Inflammatory macrophage treated with lipopolysaccharide for 4 hours (primary cell): Measurements from ENCODE around the gene EYA4.

Source experiments
- DNase-seq: peaks from one replicate; pipeline ENCODE4 v3.0.0-alpha.2; 2020

The EYA4 gene

DNA sequence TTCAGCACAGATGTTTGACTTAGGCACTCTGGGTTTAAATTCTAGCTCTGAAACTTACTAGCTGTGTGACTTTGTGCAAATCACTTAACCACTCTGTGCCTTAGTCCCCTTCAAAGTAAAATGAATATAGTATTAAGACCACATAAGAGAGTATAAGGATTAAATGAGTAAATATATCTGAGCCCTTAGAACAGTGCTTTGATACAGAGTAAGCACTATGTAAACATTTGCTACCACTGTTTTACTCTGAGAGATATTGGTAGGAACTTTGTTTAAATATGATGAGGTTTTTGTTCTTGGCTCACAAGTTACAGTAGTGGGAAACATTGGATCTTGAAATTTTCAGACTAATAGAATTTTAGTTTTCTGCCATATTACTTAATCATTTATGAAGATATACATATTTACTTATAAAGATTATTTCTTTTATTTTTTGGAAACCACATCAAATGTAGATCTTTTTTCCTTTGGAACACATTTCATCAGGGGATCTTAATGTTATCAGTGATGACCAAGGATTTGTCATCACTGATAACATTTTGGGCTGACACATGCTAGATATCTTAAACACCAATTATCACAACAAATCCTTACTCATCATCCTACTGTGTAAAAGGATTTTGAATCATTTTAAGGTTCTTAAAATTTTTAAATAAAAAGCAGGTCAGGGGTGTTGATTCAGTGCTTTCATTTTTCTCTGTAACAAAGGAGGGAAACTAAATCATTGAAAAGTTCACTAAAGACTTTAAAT lies 226.2 kb downstream of the EYA4 start:
- DNase-seq: no peak

DNA sequence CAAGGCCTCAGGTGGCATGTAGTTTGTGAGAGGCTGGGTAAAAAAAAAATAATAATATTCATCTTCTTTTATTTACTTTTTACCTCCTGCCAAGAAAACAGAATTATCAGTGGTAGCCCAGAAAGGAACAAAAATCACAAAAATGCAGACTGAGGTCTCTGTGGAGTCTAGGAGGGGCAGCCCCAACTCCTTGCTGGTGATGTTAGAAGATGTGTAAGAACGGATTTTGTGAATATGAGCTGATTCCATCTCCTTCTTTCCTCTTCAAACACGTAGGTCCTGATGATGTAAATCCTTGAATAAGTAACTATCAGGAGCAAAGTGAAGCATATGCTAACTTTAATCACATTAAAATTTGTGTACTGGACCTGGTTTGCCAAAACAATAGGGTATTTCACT lies 226.8 kb downstream of the EYA4 start:
- DNase-seq: no peak

DNA sequence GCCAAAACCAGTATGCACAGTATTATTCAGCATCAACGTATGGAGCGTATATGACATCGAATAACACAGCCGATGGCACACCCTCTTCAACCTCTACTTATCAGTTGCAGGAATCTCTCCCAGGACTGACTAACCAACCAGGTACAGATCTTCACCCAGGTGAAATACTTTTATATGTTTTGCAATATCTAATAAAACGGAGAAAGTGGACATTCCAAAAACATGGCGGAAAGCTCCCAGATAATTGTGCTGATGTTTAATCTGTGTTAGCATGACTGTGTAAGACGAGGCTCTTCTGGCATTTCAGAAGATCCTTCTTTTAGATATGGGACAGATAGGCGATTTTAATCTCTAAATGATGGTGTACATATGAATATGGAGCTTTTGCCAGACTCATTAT lies 227.4 kb downstream of the EYA4 start:
- DNase-seq: no peak

DNA sequence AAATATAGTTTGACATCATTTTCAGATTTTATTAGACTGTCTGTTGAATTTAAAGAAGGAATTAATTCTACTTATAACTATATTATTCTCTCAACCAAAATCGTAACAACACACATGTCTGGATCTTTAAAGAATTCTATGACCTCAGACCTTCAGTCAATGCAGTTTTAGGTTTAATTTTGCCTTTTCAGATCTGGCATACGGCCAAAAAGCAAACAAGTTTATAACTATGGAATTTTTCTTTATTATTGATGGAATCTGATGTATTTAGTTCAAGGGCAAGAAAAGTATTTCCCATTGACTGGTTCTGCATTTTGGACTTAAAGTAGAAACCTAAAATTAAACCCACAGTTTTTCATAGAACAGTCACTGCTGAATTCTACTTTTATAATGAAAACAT lies 233.4 kb downstream of the EYA4 start:
- no peak for DNase-seq

DNA sequence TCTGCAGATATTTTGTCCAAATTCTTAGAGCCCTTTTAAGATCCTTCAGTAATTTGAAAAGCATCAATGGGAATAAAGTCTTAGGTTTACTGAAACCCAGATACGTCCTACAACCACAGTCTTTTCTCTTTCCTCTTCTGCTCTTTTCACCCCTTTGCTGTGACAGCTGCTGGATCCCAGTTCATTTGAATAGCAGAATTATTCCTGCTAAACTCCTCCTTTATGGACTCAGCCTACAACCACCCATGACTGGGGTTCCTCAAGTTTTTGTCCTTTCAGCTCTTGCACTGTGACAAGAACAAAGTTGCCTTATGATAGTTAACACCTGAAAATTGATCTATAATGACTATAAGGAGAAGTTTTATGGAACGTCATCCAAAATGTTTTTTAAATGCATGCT lies 237.5 kb downstream of the EYA4 start:
- no peak for DNase-seq

DNA sequence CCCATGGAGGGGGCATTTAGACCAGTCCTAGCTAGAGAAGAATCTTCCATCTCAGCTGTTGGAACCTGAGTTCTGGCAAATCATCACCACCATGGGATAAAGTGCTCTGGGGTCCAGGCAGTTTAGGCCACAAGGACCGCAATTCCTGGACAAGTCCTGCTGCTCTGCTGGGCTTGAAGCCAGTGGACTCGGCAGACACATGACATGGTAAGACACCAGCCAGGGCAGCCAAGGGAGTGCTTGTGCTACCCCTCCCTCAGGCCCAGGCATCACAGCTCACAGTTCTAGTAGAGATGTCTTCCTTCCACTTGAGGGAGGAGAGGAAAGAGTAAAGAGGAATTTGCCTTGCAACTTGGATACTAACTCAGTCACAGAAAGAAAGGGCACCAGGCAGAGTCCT lies 246.0 kb downstream of the EYA4 start:
- DNase-seq: no peak

DNA sequence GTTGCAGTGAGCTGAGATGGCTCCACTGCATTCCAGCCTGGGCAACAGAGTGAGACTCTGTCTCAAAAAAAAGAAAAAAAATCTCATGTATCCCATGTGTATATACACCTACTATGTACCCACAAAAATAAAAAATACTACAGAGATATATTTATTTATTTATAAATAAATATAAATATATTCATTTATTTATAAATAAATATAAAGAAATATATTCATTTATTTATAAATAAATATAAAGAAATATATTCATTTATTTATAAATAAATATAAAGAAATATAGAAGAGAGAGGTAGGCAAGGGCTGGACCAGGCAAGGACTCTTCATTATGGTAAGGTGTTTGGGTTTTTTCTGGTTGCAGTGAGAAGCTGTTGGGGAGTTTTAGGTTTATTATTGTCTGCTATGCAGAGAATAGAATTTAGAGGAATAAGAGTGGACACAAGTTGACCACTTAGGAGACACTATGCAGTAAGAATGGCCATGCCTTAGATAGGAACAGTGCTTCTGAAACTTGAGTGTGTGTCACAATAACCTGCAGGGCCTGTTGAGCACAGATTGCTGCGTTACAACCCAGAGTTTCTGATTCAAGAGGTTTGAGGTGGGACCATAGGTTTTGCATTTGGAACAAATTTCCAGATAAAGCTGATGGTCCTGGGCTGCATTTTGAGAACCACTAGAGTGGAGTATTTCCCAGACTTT lies 254.2 kb downstream of the EYA4 start:
- no peak for DNase-seq

DNA sequence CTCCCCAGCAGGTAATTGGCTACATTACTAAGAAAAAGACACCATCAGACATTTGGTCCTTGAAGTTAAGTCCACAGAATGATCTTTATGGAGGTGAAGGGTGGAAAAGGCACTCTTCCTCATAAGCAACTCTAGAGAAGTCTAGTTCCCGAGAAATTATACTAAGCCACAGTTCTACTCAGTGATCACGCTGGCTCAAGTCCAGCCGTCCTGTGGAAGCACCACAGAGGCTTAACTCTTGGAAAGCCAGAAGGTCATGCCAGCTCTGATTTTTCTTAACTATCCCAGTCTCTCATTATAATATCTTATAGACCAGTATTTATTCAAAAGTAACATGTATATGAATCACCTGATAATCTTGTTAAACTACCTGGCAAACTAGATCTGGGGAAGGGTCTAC lies 258.5 kb downstream of the EYA4 start:
- DNase-seq: no peak

DNA sequence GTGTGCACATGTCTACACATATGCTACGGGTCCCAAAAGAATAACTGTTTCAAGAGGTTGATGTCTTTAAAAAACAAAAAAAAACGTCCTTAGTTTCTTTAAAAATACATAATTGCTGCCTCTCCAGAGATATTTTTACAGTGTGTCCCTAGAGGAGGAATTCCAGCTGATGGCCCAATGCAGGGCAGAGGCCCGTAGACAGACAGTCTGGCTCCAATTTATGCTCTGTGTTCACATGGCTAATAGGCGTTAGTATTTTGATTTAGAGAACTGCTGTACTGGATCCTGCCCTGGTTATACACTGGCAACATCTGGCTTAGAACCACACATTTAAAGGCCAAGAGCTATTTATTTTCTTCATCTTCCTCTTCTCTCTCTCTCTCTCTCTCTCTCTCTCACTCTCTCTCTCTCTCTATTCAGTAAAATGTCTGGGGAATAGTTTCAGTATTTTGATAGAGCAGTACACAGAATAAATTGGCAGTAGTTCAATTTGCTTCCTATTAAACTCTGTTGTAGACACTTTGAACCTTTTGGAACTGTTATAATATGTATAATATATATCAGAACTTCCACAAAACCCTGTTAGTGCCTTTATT lies 260.6 kb downstream of the EYA4 start:
- no peak for DNase-seq

DNA sequence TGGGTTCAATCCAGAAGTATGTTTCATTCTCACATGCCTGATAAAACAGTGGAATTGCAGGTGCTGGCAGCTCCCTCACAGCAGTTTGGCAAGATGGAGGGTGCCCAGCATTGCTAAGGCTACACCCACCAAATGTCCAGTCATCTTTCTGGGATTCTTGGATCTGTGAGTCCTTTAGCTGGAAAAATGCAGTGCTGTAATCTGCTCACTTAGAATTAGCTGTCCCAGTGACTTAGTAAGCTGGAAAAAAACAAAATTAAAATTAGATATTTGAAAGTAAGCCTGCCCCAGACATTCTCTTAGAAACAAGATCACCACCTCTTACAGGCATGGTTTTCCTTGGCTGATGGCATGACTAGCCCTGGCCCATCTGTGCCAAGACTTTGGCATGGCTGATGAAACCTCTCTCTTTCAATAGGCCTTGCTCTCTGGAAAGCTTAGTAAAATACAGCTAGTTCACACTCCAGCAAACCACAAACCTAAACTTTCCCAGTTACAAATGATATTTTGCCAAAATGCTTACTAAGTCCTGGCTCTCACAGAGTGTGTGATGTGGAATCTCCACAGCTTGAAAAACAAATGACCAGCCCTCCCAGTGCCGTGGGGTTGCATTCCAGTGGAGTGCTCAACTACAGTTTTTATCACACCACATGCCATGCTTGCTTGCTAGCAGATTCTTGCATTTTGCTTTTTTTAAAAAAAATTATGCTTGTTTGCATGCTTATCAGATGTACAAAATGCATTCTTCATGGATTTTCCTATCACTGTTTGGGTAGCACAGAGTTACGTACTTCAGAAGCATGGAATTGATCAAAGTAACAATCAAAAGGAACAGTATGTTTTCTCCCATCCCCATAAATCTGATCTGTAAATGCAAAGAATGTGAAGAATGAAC lies 261.5 kb downstream of the EYA4 start:
- DNase-seq: no peak

DNA sequence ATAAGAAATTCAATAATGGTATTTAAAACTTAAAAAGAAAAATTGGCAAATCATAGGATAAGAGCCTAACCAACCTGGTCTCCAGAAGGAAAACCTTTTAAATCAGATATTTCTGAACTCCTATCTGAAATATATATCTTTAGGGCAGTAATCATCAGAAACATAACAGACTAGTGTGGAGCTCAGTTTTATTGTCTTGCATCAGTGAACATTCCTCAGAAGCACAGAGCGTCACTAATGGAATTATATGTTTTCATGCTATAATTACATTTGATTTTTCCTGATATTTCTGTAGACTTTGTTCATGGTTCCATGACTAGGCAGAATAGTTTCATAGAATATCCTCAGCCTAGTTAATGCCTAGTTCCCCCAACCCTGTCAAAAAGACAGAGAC lies 262.2 kb downstream of the EYA4 start:
- DNase-seq: no peak

DNA sequence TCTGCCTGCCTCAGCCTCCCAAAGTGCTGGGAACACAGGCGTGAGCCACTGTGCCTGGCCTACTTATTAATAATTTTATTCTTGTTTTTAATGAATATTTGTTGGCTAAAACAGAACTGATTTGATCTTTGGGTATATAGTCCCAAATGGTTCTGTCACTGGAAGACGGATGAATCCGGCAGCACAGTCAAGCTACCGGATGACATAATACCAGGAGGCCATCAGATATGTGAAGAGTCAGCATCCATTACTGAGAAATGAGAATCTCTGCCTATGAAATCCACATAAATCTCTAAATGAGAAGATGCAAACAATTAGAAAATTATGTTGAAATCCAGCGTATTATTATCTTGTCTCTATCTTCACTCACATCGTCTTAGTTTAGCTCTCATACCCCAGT lies 263.0 kb downstream of the EYA4 start:
- DNase-seq: no peak

DNA sequence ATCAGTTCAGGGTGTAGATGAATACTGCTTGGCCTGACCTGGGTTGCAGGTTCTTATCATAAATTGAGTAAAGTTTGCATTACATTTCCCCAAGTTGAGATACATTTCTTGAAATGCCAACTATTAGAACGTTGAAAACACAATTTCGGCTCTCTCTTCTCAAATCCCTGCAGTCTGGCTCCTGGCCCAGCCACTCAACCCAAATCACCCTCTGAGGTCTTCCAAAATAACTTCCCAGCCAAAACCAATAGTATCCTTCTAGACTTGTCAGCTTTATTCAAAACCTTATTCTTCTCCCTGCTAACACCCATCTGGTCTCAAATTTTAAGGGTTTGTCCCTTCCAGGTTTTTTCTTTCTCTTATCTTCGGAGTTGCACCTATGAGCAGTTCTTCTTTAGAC lies 263.6 kb downstream of the EYA4 start:
- no peak for DNase-seq

DNA sequence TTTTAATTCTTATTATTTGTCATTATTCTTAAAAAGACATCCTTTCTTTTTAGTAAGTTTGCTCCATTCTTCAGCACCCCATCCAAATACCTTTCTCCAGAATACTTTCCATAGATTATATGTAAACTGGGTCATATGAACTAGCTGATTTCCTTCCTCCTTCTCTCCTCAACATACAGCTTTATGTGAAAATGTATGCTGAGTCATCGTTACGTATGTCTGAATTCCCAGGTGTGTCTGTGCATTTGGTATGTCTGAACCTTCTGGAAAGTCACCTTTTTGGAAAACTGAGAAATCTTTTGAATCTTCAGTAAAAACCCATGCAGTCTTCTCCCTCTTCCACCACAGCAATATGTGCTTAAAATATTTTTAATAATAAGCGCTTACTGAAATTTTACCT lies 264.5 kb downstream of the EYA4 start:
- no peak for DNase-seq

DNA sequence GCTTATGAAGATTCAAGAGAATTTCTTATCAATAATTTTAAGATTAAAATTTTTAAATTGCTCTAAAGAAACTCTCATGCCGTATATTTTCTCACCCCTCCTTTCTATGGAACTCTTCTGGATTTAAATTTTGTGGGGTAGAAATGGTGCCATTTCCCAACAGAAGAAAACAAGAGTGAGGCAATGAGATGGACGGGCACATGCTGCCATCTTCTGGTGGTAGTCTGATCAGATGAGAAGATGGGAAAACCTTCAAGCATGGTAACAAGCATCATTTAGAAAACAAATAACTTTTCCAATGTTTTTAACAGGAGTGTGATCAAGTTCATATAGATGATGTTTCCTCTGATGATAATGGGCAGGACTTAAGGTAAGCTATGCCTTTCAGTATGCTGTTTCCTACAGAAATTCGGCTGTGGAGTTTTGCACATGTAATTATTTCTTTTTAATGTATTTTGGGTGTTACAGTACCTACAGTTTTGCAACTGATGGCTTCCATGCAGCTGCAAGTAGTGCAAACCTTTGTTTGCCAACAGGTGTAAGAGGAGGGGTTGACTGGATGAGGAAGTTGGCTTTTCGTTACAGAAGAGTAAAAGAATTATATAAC lies 271.4 kb downstream of the EYA4 start:
- DNase-seq: peak; percentile 13

DNA sequence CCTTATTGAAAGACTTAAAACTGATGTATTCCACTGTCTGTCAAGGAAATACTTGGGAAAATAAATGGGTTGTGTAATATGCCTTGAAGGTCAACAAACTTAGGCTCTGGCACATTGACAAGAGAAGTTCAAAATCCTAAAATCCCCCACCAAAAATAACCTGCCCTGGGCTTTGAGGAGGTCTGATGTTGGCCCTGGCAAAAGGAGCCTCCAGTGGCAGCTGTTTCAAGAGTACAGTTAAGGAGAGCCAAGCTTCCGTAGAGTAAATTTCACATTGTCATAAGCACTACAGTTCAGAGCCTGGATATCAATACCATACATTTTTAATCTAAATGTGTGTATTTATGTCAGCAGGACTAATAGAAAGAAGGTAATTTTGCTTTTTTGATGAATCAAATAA lies 282.7 kb downstream of the EYA4 start:
- no peak for DNase-seq

DNA sequence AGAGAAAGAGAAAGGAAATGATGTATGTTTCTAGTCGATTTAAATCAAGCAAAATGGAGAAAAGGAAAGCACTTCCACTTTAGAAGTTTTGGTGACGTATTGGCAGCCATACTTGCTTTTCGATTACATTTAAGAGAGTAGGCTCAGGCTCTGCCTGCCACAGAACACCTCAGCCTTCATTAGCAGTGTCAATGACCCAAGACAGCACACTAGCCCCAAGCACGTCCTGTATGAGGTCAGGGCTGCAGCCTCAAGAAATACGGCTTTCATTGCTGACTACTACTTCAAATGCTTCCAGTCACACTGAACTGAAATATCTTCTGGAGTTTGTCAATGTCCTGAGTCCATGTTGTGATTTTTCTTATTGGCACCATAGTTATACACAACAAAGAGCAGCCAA lies 285.3 kb downstream of the EYA4 start:
- no peak for DNase-seq

DNA sequence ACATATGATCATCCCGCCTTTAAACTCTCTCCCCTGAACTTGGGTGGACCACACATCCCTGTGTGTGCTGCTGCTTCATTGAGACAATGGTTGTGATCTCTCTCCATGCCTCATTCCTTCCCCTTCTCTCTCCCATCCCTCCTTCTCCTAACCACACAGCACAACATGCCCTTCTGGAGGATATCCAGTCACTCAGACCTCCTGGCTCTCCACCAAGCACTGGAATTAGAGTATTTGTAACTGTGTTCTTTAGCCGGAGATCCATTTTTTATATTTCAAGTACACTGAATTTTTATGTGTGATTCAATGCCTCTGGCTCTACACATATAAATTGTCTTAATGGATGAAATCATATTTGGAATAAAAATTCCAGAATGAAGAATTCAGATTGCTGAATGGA lies 287.4 kb downstream of the EYA4 start:
- DNase-seq: no peak

DNA sequence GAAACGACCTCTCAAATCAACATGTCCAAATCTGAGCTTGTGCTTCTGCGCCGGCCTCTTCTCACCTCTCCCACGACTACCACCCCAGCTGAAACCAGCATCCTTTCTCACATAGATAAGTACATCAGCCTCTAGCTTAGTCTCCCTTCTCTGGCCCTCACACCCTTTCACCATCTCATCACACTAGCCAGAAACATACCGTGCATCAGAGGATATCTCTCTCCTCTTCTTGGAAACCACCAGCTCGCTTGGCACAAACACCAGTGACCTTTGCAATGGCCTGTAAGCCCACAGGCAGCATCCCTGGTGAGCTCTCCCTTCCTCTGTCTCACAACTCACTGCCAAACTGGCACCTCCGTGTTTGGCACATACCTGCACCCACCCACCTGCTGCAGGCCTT lies 291.8 kb downstream of the EYA4 start:
- DNase-seq: no peak

DNA sequence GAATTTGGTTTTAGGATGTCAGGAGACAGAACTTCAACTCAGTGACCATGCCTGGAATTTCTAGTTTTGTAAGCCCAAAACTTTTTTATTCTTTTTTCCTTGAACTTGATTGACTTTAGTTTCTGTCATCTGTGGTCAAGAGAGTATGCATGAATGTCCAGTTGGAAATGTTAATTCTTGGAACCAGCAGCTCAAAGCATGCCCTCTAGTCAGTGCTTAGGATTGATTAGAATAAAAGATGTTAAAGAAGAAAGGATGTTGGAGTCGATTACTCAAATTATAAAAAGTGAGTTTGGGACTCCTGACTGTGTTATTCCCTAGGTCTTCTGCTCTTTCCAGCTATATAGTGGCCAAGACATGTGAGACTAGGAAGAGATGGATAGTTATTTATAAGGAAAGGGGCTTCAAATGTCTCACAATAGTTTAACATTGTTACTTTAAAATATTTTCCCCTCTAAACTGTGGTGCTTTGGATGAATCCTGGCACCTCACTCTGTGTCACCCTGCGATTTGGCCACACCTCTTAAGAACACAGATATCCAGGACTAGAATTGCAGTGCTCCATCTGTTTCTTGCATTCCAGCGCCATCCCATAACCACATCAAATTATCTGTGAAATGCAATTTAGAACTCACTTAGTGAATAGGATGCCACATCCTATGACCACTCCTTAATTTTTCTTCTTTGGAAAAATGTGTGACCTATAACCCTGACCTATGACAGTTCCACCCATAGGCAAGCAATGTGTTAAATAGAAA lies 298.5 kb downstream of the EYA4 start:
- no peak for DNase-seq

DNA sequence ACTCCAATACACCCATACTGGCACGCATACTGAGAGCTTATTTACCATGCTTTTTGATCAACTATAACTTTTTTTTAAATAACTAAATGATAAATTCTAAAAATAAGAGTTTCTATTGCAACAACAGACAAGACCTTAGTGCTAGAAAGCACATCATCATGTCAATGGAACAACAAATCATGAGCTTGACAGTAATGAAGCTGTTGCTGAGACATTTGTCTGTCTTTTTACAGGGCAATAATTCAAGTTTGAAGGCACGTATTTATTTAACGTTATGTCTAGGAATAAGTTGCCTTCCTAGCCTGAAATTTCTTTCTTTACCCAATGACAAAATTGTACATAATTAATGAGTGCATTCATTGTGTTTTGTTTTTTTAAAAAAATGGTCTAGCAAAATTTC lies 299.2 kb downstream of the EYA4 start:
- no peak for DNase-seq

DNA sequence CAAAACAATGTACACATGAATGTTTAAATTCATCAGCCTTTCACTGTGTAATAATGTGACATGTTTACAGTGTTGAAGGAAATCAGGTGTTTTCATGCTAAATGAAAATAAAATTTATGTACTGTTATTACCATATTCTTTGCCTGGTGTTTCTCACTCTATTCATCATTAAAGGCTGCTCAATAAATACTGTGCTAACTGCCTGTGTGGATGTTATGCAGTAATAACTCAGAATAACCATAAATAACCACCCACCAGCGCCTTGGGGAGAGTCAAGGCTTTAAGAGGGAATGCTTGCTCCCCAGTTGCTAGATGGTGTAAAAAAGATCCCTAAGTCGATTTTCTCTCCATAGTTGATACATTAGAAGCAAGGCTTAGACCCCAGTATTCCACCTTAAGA lies 299.9 kb downstream of the EYA4 start:
- DNase-seq: no peak
